HG03066 (cell line): ENCODE measurements around the gene SCFD2.
"Not testable (repeated sequence)": the region's sequence is repeated elsewhere in the genome, so short reads cannot be mapped to it uniquely, and the experiment has no call there.

Source experiments
- ATAC-seq: cut with Tn5 transposase; IDR thresholded peaks from one replicate; pipeline ENCODE4 v1.9.1; 2021; ENCODE audit warnings: low read depth; ENCODE audit not compliant: unreplicated experiment

SCFD2 gene

DNA sequence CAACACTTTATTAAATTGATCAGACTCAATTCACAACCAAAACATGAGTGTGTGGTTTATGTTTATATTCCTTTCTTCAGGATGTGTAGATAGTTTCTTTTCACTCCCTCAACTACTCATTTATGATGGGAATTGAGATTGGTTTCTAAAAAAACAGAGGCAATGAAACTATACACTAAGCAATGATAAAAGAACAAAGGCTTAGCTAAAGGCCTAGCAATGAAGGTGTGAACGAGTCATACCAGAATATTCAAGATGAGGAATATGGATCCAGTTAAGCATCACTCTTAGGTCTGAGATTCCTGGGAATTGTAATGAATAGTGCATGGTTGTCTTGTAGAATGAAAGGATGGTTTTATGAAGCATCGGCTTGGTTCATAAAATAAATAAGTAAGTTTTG is 521.3 kb downstream of the SCFD2 start:
- ATAC-seq: no peak

DNA sequence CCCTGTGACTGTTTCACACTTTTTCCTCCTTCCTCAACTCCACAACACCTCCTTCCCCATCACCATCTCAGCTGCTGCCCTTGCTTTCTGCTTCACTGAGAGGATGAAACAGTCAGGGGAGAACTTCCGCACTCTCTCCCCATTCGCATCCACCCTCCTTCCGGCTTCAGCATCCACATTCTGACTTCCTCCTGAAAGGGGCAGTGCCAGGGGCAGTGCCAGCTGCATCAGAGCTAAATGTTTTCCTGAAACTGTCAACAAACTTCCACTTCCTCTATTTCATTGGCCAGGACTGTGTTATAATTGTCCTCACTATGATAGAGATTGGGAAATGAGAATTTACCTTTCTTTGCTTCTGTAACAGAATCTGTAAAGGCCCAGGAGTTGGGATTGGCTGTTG is 521.9 kb downstream of the SCFD2 start:
- ATAC-seq: no peak

DNA sequence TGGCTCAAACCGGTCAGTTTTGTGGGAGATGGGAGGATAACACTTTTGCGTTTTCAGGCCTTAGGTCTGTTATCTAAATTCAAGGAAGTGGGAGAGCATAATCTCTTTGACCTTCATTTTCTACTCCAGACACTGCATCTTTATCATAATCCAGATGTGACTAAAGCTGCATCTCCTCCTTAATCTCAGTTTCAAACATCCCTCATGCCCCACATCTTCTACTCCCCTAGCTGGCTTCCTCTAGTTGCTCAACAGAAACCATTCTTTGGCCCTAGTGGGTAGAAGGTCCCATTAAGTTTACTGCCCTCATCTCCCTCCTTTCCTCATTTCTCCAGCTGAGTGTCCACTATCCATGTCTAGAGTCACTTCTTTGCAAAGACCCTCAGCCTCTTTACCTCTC is 522.5 kb downstream of the SCFD2 start:
- no peak for ATAC-seq

DNA sequence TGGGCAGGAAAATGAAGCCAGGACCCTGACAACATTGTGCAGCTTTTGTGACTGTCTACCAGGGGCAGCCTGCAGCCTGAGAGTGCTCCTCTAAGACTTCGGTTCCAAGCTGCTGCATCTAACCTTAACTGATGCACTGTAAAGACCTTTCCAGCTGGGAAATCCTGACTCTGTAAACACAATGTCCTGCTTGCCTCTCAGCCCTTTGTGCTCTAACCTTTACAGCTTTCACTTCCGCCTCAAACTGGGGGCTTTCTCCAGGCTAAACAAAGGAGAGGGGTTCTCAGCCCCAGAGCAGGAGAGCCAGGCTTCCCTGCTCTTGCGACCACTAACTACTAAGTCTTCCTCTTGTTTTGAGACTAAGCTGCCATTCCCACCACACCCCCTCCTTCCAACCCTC is 523.1 kb downstream of the SCFD2 start:
- ATAC-seq: no peak

DNA sequence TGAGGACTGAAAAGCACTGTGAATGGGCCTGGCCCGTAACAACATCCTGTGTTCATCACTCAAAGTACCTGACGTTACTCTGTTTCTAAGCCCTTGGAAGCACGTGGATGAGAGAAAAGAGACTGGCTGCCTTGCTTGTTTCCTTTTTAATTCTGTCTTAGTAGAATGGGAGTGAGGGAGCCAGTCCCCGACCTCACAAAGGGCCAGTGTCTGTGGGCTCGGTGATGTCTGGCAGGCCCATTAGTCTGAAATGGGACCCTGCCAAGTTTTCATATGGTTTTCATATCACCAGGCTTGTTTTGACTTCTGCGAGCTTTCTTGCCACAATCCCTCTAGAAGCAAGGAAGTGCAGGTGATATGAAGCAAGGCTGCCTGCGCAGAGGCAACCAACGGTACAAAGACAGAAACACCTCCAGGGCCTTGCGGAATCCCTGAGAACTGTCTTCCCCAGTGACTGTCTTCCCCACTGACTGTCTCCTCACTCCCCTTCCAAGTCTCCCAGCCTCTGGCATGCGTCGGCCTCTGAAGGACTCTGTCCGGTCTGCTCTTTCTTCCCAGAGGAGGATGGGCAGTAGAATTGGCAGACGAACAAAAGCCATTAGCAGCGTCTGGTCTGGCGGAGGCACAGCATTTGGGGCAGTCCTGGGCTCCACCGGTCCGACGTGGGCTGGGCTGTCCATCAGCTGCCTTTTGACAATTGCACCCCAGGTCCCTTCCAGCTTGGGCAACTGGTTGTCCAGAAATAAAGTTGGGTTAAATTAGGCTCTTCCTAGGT is 524.0 kb downstream of the SCFD2 start:
- ATAC-seq: no peak

DNA sequence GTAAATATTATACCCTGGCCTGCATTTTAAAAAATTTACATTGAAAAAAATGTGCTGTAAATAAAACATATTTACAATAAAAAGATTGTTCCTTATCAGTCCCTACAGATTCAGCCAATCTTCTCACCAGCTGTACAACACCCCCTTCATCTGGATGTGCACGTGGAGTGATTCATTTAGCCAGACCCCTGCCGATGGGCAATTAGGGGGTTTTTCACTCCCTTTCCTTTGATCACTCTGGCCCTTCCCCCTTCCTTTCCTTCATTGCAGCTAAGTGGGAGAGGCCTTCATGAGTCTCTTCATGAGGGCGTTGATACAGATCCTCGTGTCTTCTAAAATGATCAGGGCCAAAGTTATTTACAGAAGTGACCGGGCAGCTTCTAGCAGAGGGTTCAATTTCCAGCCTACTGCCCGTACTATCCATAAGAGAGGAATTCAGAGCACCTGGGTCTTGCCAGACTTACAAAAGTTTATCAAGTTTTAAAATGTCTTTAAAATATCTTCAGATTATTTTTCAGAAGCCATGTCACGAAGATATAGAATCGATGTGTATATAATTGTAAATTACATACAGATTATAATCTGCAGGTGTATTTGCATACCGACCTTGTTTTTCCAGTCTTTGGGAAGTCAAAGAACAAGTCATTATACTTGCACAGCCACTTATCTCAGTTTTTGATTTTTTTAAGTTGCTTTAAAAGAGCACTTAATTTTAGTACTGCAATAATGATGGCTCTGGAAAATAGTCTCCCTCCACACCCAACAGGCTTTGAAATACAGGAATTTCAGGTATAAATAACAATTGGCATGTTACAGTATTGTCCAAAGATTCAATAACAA is 525.1 kb downstream of the SCFD2 start:
- ATAC-seq: no peak

DNA sequence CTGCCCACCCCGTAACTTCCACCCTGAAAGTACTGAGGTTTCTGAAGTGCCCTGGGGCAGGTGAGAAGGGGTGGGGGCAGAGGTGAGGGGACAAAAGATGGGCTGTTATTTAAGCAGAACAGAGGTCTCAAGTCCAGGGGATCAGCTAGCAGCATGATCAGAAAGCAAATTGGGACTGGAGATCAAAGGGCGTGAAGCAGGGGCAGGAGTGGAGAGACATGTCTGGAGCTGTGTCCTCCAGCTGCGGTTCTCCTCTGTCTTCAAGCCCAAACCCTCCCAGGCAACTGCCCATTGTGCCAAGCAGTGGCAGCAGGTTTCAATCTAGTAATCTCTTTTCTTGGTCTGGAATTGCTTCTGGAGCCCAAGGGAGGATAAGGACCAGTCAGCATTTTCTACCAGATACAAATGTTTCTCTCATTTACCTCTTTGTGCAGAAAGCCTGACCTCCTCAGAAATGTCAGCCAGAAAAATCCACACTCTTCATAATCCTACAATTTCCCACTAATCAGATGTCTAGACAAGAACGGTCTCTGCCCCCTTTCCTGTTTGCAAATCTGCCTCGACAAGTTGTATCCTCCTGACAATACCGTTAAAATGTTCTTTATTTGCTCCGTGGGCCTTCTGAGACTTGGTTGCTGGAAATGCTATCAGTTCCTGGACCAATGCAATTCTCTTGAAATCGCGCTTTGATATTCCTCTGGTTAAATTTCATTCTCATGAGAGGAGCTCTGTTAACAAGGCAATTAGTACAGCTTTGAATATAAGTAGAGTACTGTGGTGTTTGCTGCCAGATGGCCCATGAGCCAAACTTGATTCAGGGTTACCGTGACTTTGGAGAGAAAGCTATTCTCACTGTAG is 526.9 kb downstream of the SCFD2 start:
- ATAC-seq: no peak

DNA sequence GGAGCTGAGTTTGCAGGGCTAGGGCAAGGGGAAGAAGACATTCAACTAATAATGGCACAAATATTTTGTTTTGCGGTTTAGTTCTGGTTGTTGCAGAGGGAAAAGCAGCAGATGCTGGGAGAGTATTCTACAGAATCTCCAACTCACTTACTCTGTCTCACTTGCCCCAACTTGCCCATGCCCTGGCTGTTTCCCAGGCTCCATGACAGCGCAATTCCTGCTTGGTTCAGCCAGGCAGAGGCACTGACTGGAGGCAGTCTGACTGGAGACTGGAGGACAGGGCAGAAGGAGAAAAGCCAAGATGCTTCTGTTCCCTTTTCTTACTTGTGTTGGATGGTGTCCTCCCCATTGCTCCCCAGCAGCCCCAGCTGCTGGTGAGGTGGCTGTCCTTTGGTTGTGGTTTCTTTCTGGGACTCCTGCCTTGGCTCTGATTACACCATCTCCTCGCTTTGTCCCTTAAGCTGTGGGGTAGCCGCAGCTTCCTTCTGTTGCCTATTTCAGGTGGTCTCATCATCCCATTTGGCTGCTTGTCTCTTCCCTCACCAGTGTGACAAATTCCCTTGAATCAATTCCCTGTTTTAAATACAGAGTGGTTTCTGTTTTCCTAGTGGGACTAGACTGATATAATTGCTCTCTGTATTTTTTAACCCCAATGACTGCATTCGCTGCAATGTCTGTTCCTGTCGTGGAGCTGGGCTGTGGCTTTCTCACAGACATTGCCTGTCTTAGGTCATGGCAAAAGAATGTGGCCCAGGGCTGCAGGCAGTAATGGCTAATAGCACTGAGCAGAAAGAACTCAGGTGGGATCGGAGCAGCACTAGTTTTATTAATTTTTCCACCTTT is 527.9 kb downstream of the SCFD2 start:
- ATAC-seq: no peak

DNA sequence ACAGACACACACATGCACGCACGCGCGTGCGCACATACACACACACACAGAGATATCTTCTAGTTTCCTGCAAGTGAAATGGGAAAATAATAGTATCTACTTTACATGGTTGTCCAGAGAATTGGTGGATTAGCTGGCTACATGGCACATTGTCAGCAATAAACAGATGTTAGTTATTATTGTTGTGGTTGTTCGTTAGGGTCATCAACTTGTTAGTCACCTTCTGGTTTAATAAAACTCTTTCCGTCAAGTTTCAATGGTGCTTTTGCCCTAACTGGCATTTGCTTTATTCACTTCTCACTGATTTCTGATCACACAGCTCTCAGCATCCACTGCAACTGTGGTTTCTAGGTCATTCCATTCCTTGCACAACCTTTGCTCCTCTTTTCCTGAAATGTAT is 529.2 kb downstream of the SCFD2 start:
- no peak for ATAC-seq

DNA sequence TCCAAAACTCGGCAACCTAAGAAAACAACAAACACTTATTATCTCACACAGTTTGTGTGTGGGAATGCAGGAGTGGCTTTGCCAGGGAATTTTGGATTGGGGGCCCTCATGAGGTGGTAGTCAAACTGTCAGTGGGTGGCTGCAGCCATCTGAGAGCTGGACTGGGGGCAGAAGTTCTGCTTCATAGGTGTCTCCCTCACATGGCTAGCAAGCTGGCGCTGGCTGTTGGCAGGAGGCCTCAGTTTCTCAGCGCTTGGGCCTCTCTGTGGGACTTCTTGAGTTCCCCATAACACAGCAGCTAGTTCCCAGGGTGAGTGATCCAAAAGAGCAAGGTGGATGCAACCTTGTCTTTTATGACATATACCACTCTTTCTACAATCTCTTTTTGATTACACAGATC is 529.7 kb downstream of the SCFD2 start:
- ATAC-seq: no peak

DNA sequence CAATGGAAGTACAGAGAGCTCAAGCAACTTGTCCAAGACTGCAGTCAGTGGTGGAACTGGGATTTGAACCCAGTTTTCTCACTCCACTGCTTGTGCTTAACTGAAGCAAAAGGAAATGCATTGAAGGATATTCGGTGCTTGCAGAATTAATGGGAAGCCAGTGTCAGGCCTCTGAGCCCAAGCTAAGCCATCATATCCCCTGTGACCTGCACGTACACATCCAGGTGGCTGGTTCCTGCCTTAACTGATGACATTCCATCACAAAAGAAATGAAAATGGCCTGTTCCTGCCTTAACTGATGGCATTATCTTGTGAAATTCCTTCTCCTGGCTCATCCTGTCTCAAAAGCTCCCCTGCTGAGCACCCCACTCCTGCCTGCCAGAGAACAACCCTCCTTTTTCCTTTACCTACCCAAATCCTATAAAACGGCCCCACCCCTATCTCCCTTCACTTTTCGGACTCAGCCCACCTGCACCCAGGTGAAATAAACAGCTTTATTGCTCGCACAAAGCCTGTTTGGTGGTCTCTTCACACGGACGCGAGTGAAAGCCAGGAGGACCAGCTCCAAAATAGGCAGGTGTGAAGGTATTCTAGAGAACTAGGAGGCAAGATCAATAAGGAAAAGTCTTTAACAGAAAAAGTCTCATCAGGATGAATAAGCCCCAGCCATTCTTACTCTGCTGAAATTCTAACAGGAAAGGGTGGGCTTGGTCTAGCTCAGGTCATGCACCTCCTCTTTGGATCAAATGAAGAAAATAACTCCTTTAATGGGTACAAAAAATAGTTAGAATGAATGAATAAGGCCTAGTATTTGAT is 531.0 kb downstream of the SCFD2 start:
- ATAC-seq: not testable (repeated sequence)

DNA sequence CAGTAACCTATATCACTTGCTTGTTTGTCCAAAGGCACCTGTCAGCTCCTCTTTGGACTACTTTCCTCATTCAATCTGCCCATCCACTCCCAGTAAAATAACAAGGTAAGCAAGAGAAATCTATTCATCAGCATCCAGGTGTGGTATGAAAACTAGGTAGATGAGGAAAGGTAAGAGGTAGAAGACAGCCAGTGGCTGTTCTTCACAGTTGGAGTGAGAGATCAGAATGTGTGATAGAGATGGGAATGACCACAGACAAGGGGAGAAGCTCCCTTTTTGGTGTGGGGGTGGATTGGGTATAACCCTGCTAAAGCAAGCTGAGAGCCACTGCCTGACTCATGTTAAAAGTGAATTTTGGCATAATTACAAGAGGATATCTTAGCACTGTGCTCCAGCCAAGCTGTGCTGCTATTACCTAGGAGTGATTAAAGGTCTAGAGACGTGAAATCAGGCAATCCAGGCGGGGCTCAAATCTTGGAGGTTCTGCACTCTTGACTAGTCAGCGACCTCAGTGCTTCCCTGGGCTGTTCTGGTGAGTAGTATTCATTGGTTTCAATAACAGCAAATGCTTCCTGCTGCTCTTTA is 531.8 kb downstream of the SCFD2 start:
- no peak for ATAC-seq

DNA sequence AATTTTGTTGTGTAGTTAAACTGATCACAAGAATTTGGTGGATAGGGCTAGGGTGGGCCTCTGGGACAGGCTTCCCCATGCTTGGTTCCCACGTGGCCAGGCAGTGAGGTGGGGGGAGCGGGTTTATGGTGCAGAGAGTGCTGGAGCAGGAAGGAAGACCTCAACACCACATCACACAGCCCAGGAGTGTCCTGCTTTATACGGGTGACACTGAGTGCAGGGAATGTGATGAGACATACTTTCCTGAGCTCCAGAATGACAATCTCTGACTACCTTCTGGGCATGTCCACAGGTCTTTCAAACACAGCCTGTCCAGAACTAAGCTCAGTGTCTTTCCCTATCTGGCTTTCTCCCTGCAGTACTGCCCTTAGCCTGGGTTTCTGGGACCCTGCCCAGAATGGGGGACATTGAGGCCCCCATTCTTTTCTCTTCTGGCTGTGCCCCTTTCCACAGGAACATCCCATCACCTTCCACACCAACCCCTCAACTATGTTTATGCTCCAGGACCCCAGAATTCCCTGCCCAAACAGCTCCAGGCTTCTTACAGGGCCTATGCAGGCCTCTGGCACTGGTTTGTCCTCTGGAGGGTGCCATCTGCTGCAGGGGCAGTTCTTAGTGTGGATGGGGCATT is 540.3 kb downstream of the SCFD2 start:
- ATAC-seq: no peak

DNA sequence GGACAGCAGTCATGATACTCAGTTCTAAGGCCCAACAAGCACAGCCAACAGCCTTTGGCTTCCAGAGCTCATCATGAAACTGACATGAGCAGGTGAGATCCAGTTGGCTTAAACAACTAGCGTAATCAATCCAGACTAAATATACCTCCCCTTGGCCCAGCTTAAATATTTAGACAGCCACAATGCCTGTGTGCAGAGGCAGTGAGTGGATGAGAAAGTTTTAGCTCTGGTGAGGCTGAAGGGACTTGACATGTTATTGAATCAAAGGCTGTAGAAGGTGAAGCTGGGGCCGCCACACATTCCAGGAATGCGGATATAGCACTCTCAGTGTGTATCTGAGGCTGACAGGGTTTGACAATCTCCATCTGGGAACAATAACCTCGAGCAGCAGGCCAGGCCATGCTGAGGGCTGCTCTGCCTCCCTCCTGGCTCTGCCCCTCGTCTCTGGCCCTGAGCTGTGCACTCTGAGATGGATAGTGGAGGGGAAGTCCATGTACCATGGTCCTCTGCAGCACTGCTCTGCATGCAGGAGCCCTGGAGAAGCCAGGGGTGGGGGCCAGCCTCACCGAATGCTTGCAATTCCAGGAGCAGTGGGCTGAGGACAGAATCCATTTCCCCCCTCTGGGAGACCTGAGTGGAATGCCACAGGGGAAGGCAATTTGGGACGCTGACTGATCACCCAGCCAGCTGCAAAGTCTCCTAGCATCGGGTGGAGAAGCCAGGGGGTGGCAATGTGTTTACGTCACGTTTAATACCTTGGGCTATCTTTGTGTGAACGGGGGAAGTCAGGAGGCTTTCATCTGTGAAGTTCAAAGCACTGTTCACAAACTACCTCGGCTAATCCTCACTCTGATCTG is 541.0 kb downstream of the SCFD2 start:
- ATAC-seq: no peak

DNA sequence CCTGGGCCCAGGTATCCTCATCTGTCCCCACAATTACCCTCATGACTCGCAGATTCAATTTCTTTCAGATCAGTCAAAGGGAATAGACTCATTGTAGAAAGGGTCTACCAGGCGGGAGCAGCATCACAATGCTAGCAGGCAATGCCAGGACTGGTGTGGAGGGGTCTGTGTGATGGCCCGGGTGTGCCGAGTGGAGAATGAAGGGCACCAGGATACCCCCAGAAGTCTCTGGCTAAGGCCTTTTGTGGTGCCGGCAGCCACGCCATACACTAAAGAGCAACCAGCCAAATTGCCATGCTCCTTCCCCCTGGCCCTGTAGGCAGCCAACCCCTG is 541.6 kb downstream of the SCFD2 start:
- no peak for ATAC-seq

DNA sequence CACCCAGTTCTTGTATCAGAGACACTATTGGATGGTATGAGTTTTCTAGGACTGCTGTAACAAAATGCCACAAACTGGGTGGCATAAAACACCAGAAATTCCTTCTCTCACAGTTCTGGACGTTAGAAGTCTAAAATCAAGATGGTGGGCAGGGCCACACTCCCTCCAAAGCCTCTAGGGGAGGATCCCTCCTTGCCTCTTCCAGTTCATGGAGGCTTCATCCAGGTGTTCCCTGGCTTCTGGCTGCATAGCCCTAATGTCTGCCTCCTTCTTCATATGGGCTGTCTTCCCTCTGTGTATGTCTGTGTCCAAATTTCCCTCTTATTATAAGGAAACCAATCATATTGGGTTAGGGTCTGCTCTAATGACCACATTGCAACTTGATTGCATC is 542.2 kb downstream of the SCFD2 start:
- no peak for ATAC-seq
